Esophagus squamous epithelium (tissue), 5 donors: ENCODE measurements around the gene LRRC56. TPM values are rescaled to one million over a fixed set of nuclear protein-coding genes. Genes with fewer than 3 reads are reported as not detected.

Experiments
- DNase-seq: peaks from one replicate; lab custom pipeline; 2025; lab: John Stamatoyannopoulos, UW
- H3K27ac ChIP-seq, 4 donors: fragments of 200-600 bp; sonication (generic); one replicate each; pipeline ENCODE4 v1.5.1; 2016 to 2019; ENCODE audit warnings: mild to moderate bottlenecking in 1 of 4
- H3K27me3 ChIP-seq, 4 donors: fragments of 200-600 bp; sonication (generic); 1 replicate in 3 of 4; 2 replicates in 1 of 4; pipeline versions ENCODE4 v1.5.1 to v1.6.0; 2017 to 2021; ENCODE audit warnings: antibody characterized with exemption in 1 of 4
- H3K36me3 ChIP-seq, 3 donors: fragments of 200-600 bp; sonication (generic); one replicate each; pipeline ENCODE4 v1.5.1; 2016 to 2019
- H3K4me1 ChIP-seq, 3 donors: fragments of 200-600 bp; sonication (generic); one replicate each; pipeline ENCODE4 v1.5.1; 2017 to 2019
- H3K4me3 ChIP-seq, 4 donors: fragments of 200-600 bp; sonication (generic); 1 replicate in 3 of 4; 2 replicates in 1 of 4; pipeline ENCODE4 v1.5.1; 2016 to 2019; ENCODE audit warnings: mild to moderate bottlenecking in 2 of 4, moderate library complexity in 1 of 4
- H3K9me3 ChIP-seq, 3 donors: fragments of 200-600 bp; sonication (generic); one replicate each; pipeline ENCODE4 v1.5.1; 2016 to 2019
- POLR2A ChIP-seq, 4 donors: fragments of 450-650 bp; IDR thresholded peaks; one replicate each; pipeline ENCODE4 v1.6.1; 2017; ENCODE audit warnings: antibody characterized with exemption in 4 of 4, mild to moderate bottlenecking in 4 of 4, moderate library complexity in 3 of 4
- WGBS, 2 donors: methylation state at CpG; one replicate each; pipeline ENCODE4 v1.1.5; 2018; 5-methylcytosine and 5-hydroxymethylcytosine counted together
- intact Hi-C: fragments of 100-400 bp; cut with DNase I; formaldehyde crosslinking; loops from one replicate; pipeline ENCODE4 v1.15.0; 2022
- total RNA-seq, 4 donors: library from RNA; depleted of rRNA; stranded (reverse); fragments of >200 nt; gene quantifications; one replicate each; pipeline ENCODE4 v1.1.0, GENCODE V29; 2016
- TF ChIP-seq, protein P1 (sequence below), 6 experiments: fragments of 450-650 bp in 4 of 6; fragments of 200-600 bp in 2 of 6; sonication (generic) in 2 of 6; IDR thresholded peaks; one replicate each; pipeline ENCODE4 v1.5.1; 2016 to 2019; ENCODE audit warnings: antibody characterized with exemption in 6 of 6, mild to moderate bottlenecking in 4 of 6, moderate library complexity in 4 of 6
- donor health status: DM: yes; HTN: yes; CAD: no.

LRRC56 gene
- total RNA-seq, 4 donors from 2014 or later, result 0.35 to 2.3 (median 1.2) TPM

DNA sequence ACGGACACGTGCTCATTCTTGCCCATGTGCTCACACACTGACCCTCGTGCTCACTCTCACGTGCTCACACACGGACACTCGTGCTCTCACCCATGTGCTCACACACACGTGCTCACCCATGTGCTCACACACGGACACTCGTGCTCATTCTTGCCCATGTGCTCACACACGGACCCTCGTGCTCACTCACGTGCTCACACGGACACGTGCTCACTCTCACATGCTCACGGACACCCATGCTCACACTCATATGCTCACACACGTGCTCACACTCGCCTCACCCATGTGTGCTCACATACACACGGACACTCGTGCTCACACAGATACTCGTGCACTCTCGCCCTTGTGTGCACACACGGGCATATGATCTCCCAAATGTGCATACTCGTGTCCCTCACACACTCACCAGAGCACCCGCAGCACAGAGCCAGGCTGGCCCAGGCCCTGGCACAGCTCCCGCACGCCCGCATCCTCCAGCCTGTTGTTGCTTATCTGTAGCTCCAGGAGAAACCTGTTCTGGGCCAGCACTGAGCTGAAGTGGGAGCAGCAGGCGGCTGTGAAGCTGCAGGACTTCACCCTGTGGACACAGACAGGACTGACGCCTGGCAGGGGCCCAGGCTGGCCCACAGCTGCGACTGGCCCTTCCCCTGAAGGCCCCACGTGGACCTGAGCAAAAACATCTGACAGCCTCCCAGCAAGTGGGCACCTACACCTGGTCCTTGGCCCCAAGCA is 39.6 kb upstream of the LRRC56 start:
- peaks cover 60 to 99% (median 76%) of the 10 kb centered on the region in 3 donors for H3K36me3 ChIP-seq
- DNase-seq, result no peak
- H3K27ac ChIP-seq, result no peak overlapping the region
- intact Hi-C loops, result loop anchor here (5.0 kb wide), 1 partner anchor 35 kb away; no protein-coding TSS in a partner anchor
- no peaks in the 10 kb centered on the region for H3K9me3 ChIP-seq
- H3K4me1 ChIP-seq, result peaks cover 3 to 15% (median 8%) of the 10 kb centered on the region in 3 donors
- H3K4me3 ChIP-seq, result no peak overlapping the region
- TF ChIP-seq, protein P1, sequence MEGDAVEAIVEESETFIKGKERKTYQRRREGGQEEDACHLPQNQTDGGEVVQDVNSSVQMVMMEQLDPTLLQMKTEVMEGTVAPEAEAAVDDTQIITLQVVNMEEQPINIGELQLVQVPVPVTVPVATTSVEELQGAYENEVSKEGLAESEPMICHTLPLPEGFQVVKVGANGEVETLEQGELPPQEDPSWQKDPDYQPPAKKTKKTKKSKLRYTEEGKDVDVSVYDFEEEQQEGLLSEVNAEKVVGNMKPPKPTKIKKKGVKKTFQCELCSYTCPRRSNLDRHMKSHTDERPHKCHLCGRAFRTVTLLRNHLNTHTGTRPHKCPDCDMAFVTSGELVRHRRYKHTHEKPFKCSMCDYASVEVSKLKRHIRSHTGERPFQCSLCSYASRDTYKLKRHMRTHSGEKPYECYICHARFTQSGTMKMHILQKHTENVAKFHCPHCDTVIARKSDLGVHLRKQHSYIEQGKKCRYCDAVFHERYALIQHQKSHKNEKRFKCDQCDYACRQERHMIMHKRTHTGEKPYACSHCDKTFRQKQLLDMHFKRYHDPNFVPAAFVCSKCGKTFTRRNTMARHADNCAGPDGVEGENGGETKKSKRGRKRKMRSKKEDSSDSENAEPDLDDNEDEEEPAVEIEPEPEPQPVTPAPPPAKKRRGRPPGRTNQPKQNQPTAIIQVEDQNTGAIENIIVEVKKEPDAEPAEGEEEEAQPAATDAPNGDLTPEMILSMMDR (IDR thresholded peaks at IDR 0.05), result no peak
- no peak for TF ChIP-seq POLR2A (IDR thresholded peaks at IDR 0.05)
- 96% methylated on average over 23 to 29 of the region's 31 CpGs for WGBS, 2 donors
- no peaks in the 10 kb centered on the region for H3K27me3 ChIP-seq

DNA sequence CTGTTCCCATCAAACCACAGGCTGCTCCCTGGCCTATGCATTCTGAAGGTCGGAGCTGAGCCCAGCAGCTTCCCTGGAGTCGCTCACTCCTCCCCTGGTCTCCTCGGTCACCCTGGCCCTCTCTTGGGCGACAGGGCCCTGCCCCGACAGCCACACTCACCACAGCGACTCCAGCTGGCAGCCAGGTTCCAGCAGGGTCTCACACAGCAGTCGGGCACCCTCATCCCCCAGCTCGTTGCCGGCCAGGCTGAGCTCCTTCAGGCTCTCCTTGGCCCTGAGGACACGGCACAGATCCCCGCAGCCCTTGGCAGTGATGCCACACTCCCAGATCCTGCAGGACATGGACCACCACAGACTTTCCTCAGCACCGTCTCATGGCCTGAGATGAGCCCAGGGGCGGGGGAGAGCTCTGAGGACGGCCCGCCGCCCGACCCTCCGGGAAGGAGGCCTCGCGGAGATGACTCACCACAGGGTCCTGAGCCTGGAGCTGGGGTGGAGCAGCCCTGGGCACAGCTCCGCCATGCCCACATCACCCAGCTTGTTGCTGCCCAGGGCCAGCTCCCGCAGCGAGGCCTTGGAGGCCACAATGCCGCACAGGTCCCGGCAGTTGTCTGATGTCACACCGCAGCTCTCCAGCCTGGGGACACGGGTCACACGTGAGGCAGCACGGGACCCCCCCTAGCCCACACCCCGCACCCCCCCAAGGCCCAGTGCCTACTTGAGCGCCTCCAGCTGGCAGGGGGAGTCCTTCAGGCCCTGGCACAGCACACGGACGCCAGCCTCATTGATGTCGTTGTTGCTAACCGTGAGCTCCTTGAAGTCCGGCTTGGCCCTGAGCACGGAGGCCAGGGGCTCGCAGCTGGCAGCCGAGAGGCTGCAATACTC is 38.8 kb upstream of the LRRC56 start:
- Histone ChIP-seq H3K27ac (no peak overlapping the region), H3K27me3 (no peaks in the 10 kb centered on the region), H3K9me3 (no peaks in the 10 kb centered on the region), H3K4me1 (peaks cover 11 to 23% (median 16%) of the 10 kb centered on the region in 3 donors), H3K36me3 (peaks cover 56 to 90% (median 76%) of the 10 kb centered on the region in 3 donors), H3K4me3 (no peak overlapping the region)
- DNase-seq, result no peak
- intact Hi-C loops, result loop anchor here (5.0 kb wide), 1 partner anchor 36 kb away; no protein-coding TSS in a partner anchor
- WGBS, 2 donors, result 100% methylated on average over 1 of the region's 39 CpGs; no CpG with 5 or more reads in 1 of the 2 donors
- TF ChIP-seq, protein P1 (IDR thresholded peaks at IDR 0.05), result no peak
- TF ChIP-seq POLR2A (IDR thresholded peaks at IDR 0.05), result no peak

DNA sequence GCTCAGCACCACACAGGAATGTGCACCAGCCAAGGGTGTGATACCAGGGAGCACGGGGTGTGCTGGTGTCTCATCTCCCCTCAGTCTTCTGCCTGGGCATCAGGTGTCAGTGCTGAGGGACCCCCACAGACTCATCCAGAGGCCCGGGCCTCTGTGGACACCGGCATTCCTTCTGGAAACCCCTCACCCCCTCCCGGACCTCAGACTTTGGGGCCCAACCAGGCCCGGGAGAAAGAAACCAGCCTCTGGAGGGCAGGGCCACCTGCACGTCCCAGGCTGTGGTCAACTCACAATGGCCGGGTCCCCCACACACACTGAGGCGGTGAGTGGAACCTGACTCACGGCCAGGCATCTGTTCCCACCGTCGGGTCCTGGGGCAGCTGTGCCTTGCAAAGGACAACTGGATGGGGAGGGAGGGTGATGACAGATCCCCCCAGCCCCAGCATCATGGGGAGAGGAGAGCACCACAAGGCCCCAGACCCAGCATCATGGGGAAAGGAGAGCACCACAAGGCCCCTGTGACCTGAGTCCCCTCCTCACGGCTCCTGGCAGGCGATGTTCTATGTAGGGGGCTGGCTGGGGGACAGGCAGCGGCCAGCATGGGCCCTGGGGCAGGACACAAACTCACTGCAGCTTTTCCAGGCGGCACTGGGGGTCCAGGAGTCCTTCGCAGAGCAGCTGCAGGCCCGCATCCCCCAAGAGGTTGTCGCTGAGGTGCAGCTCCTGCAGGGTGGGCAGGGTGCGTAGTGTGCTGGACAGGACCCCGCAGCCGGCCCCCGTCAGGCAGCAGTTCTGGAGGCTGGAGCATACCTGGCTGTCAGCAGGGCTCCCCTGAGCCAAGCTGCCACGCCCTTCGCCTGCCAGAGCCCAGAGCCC is 37.9 kb upstream of the LRRC56 start:
- WGBS, 2 donors, result 68% methylated on average over 3 of the region's 24 CpGs; no CpG with 5 or more reads in 1 of the 2 donors
- Histone ChIP-seq H3K9me3 (no peaks in the 10 kb centered on the region), H3K36me3 (peaks cover 47 to 81% (median 71%) of the 10 kb centered on the region in 3 donors), H3K4me1 (peaks cover 20 to 32% (median 25%) of the 10 kb centered on the region in 3 donors), H3K27ac (peak overlapping the region in 1 of 4 donors; percentile 10), H3K27me3 (no peaks in the 10 kb centered on the region), H3K4me3 (no peak overlapping the region)
- TF ChIP-seq POLR2A (IDR thresholded peaks at IDR 0.05), result no peak
- TF ChIP-seq, protein P1 (IDR thresholded peaks at IDR 0.05), result no peak
- intact Hi-C loops, result loop anchor here (5.0 to 10.0 kb wide), 2 partner anchors 37 to 265 kb away; partner anchors contain the start of genes PSMD13 and SIRT3
- DNase-seq, result no peak

DNA sequence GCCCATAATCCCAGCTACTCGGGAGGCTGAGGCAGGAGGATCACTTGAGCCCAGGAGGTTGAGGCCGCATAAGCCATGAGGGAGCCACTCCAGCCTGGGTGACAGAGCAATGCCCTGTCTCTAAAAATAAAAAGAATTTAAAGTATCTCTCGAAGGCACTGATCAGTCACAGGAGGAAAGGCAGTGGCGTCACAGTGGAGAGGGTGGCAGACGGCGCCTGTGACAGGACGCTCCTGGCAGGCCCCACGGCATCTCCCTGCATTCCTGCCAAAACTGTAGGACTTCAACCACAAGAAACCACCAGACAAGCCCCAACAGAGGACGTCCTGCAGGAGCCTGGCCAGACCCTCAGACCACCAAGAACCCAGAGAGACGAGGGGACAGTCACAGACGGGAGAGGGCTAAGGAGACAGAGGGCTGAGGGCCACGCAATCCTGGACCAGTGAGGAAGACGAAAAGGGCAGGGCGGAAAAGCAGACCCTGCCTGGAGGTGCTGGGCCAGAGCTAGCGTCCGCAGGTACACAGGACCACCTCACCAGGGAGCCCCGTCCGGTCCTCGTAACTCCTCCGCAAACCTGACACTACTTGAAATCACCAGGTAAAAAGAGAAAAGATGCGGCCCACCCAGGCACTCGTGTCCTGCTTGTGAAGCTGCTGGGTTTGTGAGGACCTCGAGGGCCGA is 36.2 kb upstream of the LRRC56 start:
- WGBS, 2 donors, result 90 to 91% methylated on average over 14 to 17 of the region's 24 CpGs
- Histone ChIP-seq H3K27ac (no peak overlapping the region), H3K27me3 (no peaks in the 10 kb centered on the region), H3K36me3 (peaks cover 43 to 64% (median 55%) of the 10 kb centered on the region in 3 donors), H3K9me3 (no peaks in the 10 kb centered on the region), H3K4me1 (peaks cover 35 to 49% (median 39%) of the 10 kb centered on the region in 3 donors), H3K4me3 (no peak overlapping the region)
- no peak for TF ChIP-seq POLR2A (IDR thresholded peaks at IDR 0.05)
- TF ChIP-seq, protein P1 (IDR thresholded peaks at IDR 0.05), result no peak
- no peak for DNase-seq
- intact Hi-C loops, result loop anchor here (10.0 kb wide), 1 partner anchor 266 kb away; the partner anchor contains the start of genes PSMD13 and SIRT3
